ENCODE results near the gene MARVELD1.

MARVELD1 gene

GRCh38 chr10:97764519-97764931 is 51.0 kb downstream of the MARVELD1 start:
- no peak for DNase-seq (ENCODE audit: low read depth)
- H3K4me3 ChIP-seq (ENCODE audit: low read length): no peak overlapping the region
- TF ChIP-seq, protein P1, sequence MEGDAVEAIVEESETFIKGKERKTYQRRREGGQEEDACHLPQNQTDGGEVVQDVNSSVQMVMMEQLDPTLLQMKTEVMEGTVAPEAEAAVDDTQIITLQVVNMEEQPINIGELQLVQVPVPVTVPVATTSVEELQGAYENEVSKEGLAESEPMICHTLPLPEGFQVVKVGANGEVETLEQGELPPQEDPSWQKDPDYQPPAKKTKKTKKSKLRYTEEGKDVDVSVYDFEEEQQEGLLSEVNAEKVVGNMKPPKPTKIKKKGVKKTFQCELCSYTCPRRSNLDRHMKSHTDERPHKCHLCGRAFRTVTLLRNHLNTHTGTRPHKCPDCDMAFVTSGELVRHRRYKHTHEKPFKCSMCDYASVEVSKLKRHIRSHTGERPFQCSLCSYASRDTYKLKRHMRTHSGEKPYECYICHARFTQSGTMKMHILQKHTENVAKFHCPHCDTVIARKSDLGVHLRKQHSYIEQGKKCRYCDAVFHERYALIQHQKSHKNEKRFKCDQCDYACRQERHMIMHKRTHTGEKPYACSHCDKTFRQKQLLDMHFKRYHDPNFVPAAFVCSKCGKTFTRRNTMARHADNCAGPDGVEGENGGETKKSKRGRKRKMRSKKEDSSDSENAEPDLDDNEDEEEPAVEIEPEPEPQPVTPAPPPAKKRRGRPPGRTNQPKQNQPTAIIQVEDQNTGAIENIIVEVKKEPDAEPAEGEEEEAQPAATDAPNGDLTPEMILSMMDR (conservative IDR thresholded peaks at IDR 0.05; ENCODE audit: low read length): no peak

- TF ChIP-seq, protein P1 (conservative IDR thresholded peaks at IDR 0.05; ENCODE audit: low read length): no peak
- DNase-seq (ENCODE audit: low read depth): no peak
These were observed 51.7 kb downstream of the MARVELD1 start for GRCh38 chr10:97765201-97765600.

GRCh38 chr10:97766106-97766810 is 52.7 kb downstream of the MARVELD1 start:
- TF ChIP-seq, protein P1 (conservative IDR thresholded peaks at IDR 0.05; ENCODE audit: low read length): no peak
- no peak for DNase-seq (ENCODE audit: low read depth)
- H3K4me3 ChIP-seq (ENCODE audit: low read length): no peak overlapping the region

More at GRCh38 chr10:97765201-97765600, 51.7 kb downstream of the MARVELD1 start:
- H3K4me3 ChIP-seq (ENCODE audit: low read length): no peak overlapping the region

- no peak for DNase-seq (ENCODE audit: low read depth)
- TF ChIP-seq, protein P1 (conservative IDR thresholded peaks at IDR 0.05; ENCODE audit: low read length): no peak
- no peak overlapping the region for H3K4me3 ChIP-seq (ENCODE audit: low read length)
These were observed 53.7 kb downstream of the MARVELD1 start for GRCh38 chr10:97766996-97767924.
